ENCODE results near the gene RASGEF1C.

The RASGEF1C gene

DNA sequence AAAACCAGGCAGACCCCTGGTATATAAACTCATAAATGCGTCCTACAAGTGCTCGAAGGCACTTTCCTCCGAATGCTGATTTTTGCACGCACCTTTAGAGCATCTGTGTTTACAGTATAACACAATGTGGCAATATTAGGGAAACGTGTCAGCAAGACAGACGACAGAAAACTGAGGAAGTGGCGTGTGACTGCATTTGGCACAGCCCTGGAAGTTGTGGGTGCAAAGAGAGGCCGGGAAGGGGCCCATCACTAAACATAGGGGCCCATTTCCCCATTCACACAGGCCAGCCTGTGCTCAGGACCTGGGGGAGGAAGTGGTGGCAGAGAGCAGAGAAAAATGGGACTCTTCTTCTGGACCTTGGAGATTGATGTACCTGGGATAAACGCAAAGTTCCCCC lies 48.2 kb downstream of the RASGEF1C start:
- no peak for DNase-seq (ENCODE audit: low read depth, low spot score)

DNA sequence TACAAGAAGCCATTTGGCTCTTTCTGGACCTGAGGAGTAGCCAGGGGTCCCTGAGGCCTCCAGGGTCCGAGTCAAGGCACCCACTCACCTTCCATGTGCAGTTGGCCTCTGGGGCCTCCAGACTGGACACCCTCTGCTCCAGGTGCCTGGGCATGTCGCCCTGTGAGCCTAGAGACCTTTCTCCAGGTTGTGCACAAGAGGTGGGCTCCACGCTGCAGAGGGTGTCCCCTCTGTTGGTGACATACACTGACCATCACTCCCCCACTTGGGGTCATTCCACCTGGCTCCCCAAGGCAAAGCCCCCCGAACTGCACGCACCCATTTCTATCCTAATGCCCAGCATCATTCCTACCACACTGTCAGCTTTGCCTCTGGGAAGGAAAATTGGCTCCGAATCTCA lies 48.8 kb downstream of the RASGEF1C start:
- DNase-seq (ENCODE audit: low read depth, low spot score), result no peak

DNA sequence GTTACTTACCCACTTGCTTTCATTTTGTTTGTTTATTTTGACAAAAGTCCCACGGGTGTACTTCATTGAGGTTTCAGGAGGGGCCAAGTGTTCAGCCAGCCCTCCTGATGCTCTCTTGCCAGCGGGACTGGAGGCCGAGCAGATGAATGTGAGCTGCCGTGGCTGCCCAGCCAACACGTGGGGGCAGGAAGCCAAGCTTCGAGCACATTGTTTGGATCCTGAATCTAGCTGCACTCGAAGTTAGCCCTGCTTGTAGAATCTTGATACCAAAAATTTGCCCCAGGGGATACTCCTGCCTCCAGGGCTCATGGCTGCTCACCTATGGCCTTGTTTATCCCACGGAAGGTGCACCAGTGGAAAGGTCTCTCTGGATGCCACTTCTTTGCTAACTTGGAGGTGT lies 49.3 kb downstream of the RASGEF1C start:
- DNase-seq (ENCODE audit: low read depth, low spot score), result no peak

DNA sequence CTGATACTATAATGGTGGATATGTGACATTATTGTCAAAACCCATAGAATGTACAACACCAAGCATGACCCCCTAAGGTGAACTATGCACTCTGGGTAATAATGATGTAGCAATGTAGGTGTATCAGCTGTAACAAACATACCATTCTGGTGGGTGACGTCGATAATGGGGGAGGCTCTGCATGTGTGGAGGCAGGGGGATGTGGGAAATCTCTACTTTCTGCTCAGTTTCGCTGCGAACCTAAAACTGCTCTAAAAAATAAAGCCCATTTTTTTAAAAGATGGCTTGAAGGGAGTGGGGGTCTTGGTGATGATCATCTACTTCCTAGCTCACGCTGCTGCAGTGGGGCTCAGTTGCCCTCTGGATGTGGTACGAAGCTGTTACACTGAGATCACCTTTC lies 51.1 kb downstream of the RASGEF1C start:
- DNase-seq (ENCODE audit: low read depth, low spot score), result no peak

DNA sequence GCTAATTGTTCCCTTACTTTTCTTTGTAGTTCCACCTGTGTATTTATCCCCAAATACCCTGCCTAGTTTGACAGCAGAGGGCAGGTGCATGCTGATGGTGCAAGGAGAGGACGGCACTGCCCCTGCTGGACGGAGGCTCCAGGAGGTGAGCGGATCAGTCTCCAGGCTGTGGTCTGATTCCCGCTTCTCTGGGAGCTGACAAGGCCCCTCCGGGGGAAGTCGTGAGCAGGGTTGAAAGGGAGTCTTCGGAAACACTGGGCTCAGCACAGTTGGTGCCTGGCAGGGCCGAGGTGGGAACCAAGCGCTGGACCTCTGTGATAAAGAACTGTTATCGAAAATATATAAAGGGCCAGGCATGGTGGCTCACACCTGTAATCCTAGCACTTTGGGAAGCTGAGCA lies 52.9 kb downstream of the RASGEF1C start:
- no peak for DNase-seq (ENCODE audit: low read depth, low spot score)

DNA sequence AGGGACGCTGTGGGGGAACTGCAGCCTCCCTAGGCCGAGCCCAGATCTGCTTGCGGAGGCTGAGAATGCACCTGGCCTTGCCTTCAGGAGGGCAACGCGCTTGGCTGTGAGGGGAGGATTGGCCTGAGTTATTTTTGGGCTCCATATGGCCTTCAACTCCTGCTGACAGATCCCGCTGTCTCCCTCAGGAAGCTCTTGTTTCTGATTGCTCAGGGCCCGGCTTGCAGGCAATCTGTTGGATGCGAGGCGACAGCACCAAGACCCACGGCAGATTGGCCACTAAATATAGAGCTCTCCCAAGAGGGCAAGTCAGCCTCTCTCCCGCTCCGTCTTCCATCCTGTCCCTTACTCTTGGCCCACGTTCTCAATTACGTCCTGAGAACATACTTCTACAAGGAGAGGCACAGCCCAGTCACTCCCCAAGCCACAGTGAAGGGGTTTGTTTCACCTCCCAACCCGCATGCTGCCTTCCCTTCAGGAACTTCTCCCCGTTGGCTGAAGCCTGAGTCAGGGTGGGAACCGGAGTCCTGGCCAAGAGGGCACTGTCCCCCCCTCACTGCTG lies 53.6 kb downstream of the RASGEF1C start:
- no peak for DNase-seq (ENCODE audit: low read depth, low spot score)

DNA sequence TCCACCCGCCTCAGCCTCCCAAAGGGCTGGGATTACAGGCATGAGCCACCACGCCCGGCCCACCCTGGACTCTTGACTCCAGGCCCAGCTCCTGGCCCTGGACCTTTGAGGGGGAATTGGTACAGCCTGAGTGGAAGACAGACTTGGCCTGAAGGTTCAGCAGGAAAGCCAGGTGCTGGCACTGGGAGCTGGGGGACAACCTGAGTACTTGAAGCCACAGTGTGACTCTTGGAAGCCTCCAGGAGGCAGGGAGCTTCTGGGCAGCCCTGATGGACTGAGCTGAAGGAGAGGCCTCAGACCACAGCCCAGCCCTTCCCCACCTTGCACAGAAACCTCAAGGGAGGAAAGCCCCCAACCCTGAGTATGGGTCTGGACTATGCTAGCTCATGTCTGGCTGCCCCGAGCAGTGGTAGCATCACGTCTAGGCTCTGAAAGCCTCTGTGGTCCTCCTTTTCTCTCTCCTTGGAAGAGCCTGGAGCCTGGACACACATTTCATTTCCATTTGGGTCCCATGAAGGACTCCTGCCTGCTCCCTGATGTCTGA lies 54.1 kb downstream of the RASGEF1C start:
- DNase-seq (ENCODE audit: low read depth, low spot score), result no peak

DNA sequence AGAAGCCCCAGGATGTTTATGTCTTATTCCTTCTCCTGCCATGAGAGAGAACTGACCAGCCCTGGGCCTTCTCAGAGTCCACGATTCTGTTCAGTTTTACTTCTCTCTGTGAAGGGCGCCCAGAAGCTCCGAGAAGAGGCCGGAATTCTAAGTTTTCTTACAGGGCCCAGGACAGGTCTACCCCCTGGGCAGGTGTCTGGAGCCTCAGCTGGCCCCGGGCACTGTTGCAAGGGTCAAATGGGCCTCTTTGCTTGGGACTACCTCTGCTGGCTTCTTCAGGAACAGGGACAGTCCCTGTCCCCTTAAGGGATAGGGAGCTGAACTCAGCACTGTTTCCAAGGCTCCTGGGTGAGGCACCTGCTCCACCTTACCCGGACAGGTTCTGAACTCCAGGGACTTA lies 55.0 kb downstream of the RASGEF1C start:
- DNase-seq (ENCODE audit: low read depth, low spot score), result no peak

DNA sequence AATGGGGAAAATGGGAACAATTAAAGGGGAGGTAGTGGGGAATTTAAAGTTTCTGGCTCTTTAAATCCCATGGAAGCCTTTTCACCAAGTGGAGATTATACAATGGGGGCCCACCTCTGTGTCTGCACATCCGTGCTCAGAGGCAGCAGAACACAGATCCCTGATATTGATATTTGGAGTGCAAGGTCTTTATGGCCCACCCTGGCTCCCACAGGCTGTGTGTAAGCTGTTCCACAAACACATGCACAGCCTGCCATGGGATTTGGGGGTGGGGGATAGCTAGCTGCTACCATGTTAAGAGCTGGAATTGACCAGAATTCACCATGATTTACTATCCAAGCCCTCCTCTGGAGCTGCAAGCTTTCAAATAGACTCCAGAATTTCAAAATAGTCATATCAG lies 55.9 kb downstream of the RASGEF1C start:
- no peak for DNase-seq (ENCODE audit: low read depth, low spot score)

DNA sequence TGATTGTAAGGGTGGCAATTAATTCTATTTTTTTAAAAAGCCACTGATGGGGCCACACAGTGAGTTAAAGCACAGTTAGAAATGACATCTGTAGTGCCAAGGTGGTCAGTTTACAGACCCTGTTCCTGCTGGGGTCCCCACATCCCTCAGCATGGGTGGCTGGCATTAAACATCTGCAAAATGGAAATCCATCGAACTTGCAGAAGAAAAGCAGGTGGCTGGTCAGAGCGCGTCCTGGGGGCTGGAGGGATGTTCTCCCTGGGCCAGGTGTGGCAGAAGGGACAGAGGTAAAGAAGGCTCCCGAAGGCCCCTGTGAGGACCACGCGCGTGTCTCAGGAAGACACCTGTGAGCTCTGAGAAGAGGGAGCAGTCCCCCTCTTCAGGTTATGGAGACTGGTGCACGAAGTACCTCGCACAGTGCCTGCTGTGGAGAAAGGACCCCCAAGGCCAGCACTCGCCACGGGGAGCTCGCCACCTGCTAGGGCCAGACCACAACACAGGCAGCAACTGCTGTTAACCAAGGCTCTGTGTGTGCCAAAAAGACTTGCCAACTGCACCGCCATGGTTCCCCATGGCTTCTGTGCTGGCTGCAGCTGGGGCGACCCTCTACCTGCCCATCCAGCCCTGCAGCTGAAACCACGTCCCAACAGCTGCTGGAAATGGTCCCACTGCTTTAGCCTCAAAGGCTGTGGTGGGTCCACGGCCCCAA lies 65.2 kb downstream of the RASGEF1C start:
- DNase-seq (ENCODE audit: low read depth, low spot score), result no peak

DNA sequence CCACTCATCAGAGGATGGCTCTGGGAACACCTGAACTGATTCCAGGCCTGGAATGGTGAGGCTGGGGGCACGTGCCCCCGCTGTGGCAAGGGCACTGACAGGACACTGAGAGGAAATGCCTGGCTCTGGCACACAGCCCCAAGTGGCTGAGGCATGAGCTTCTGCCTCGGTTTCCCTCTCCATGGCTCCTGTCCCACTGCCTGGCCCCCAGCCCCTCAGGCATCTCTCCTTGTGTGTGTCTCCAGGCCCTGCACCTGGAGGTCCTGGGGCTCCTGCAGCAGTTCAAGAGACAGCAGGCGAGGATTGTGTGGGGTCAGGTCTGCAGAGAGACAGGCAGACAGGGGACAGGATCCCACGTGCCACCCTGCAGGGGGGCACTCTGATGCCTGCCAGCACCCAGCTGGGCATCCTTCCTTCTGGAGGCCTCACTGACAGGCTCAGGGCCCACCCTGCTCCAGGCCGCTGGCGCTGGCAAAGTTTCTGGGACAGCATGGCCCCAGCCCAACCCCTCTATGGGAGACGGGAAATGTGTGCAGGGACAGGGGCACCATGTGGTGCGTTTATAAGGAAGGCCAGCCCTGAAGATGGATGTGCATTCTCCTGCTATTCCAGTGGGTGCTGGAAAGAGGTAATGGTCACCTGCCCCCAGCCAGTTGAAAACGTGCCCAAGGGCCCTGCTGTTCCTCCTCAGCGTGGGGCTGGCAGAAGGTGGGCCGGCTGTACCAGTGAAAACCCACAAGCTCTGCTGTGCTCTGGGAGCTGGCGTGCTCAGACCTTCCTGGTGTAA lies 66.0 kb downstream of the RASGEF1C start:
- DNase-seq (ENCODE audit: low read depth, low spot score), result no peak

DNA sequence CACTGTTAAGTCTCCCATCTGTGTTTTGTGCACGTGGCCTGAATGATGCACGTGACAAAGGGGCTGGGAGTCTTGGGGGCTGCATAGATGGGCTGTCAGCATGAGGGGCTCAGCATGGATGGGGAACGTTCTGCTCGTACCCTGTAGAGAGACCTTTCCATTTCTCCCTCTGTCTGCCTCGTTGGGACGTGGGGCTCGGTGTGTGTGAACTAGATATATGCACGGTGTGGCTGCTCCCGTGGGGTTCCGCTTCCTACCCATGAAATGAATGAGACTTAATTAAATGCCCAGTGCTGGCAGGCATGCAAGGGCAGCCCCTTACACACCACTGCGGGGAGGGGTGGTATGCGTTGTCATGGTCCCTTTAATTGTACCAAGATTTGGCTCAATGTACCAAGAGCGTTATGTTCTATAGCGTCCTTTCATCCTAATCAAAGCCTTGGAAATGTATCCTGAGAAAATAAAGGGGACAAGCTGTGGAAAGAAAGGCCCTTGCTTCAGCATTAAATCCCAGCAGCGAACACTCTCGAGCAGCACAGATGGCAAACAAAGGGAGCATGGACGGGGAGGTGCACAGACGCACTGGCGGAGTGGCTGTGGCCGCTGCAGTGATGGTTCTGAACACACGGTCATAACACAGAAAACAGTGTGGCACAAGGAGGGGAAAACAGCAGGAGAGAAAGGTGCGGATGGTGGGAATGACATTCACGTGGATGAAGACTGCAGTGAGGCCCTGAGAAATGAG lies 66.8 kb downstream of the RASGEF1C start:
- no peak for DNase-seq (ENCODE audit: low read depth, low spot score)

DNA sequence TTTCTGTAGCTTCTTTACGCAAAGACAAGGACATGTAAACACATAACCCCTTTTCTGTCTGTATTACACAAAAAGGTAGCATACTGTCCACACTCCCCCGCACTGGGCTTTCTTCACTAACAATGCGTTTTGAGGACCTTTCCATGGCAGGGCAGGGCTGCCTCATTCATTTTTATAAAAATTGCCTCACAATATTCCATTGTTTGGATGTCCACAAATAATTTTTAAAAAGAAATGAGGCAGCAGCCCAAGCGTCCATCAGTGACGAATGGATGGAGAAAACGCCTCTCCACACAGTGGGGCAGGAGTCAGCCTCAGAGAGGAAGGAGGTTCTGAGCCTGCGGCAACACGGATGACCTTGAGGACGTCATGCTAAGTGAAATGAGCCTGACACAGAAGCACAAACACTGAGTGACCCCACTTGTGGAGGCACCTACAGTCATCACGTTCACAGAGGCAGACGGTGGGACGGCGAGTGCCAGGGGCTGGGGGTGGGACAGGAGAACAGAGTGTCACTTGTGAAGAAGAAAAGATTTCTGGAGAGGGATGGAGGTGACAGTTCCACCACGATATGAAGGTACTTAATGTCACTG lies 67.8 kb downstream of the RASGEF1C start:
- no peak for DNase-seq (ENCODE audit: low read depth, low spot score)

DNA sequence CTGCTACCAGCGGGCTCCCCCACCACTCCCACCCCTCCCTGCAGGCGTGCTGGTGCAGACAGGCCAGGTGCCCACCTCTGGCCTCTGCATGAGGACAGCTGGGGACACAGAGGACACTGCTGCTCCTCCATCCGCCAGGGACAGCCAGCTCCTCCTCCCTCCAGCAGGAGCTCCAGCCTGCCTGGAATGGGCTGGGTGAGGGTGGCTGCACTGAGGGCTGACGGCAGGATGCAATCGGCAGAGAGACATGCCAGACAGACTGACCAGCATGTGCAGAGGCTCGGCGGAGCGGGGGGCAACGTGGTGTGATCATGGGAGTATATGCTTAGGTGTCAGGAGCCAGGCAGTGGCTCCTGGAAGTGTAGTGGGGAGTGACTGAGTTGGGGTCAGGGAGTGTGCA lies 68.4 kb downstream of the RASGEF1C start:
- DNase-seq (ENCODE audit: low read depth, low spot score), result no peak

DNA sequence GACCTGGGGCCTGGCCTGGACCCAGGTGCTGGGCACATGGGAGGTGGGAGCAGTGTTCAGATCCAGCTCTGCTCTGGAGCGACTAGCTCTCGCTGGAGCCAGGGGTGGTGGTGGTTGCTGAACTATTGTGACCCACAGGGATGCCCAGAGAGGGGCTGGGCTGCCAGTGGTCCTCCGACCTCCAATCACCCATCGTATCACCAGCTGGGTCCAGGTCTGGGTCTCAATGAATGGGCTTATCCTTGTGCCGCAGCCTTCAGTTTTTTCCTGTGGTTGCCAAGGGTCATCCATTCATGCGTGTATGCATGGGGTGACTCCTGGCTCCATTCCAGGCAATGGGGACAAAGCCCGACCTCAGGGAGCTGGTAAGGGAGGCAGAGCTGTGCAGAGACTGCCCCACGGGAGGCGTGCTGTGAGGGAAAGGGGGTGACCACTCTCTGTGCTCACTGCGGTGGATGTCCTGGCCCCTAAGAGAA lies 68.9 kb downstream of the RASGEF1C start:
- DNase-seq (ENCODE audit: low read depth, low spot score), result no peak

DNA sequence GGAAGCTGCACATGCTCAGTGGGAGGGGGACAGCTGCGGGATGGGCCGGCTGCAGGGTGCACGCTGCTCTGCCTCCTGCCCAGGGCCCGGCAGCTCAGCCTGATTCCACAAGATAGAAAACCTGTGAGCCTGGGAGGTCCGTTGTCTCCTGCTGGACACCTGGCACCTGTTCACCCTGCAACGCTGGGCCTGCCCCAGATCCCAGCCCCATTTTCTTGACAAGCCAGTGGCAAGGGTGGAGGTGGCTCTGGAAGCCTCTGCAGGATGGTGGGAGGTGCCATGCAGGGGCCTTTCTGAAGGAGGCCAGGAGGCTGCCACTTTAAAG lies 69.3 kb downstream of the RASGEF1C start:
- DNase-seq (ENCODE audit: low read depth, low spot score), result no peak

DNA sequence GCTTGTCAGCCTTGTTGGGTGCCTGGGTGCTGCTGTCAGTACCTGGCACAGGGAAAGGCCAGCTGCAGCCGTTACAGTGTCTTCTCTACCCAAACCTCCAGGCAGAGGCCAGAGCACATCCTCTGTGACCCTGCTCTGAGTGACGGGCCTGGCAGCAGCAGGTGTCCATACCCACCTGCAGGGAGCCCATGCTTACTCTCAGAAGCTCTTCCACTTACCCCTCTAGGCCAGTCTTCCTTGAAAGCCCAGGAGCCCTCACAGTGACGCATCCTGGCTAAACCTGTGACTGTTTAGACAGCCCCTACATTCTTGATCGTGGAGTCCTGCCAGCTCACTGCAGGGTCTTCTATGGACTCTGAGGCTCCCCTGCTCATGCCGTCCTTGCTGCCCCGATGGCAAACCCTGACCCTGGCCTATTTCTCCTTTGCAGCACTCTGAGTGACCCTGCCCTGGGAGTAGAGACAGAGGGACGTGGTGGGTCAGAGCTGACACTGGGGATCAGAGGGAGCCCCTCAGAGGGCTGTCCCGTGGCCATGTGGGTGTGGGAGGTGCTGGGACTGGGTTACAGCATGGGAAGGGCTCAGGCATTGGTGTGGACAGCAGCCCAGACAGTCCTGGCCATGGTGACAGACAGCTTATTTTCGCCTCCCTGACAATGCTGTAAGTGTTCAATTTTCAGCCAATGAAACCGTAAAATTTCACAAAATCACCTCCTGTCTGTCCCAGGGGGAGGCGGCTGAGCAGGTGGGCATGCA lies 69.9 kb downstream of the RASGEF1C start:
- DNase-seq (ENCODE audit: low read depth, low spot score), result no peak

DNA sequence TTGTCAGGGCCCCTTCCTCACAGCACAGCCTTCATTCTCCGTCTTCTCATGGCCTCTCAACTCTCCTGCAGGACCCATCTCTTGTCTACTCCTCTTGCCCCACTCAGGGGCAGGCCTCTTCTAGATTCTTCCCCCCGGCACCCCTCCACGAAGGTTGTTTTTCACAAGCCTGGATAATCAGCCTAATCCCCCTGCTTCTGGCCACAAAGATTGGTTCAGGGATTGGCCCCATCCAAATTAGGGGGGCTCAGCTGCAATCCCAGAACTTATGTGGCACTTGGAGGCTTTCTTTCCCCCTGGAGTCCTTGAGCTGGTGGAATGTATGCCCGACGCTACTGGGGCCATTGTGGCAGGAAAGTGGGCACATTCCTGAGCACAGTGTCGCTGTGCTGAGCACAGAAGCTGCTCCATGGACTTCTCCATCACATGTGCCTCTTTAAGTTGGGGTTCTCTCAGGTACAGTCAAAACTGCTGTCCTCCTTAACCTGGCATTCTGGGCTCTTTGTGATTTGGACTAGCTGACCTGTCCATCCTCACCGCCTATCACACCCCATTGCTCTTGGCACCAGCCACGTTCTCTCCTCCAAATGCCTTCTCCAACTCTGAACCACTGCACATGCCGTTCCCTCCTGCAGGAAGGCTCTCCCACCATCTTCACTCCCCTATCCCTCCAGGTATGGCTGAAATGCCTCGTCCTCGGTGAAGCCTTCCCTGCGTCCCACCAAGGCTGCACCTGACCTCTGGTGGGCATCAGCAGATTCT lies 70.6 kb downstream of the RASGEF1C start:
- no peak for DNase-seq (ENCODE audit: low read depth, low spot score)

DNA sequence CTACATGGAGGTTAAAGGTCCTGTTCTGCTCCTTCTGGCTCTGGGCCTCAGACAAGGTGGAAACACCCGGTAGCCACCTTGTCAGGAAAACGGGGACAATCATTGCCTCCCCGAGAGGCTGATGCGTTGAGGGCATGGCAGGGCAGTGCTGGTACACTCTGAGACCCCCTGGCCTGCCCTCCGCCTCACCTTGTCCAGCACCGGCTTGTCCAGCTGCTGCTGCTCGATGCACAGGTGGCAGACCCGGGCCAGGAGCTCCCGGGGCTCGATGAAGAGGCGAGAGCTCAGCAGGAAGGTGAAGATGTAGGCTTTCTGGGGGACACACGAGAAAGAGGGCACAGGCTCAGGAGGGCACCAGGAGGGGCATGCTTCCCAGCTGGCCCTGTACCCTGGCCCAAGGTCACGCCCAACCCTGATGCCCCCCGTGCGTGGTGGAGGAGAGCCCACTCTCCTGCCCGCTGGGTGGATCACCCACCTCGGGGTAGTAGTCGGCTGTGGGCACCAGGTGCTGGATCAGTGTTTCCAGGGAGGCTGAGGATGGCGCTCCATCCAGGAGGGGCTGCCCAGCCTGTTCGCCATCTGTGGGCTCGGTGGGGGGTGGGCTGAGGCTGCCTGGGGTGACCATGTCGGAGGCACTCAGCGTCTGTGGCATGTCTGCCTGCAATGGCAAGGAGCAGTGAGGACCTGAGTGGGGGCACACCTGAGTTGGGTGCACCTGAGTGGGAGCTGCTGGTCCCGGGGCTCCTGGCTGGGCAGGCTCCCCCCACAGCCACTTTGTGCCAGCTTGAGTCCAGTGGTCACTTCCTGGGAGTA lies 71.4 kb downstream of the RASGEF1C start:
- no peak for DNase-seq (ENCODE audit: low read depth, low spot score)

All from smooth muscle cell of the brain vasculature (primary cell).